Gastrocnemius medialis (tissue), 4 donors: ENCODE data around the gene PITHD1. TPM values are rescaled to one million over a fixed set of nuclear protein-coding genes. Genes with fewer than 3 reads are reported as not detected.

Experiments used
- ATAC-seq, 2 donors: fragments of 150-250 bp; one replicate each; pipeline ENCODE4 v1.9.1; 2016
- DNase-seq, 2 donors: peaks; one replicate each; pipeline ENCODE4 v3.0.0-alpha.2; 2019
- H3K27ac ChIP-seq, 4 donors: fragments of 200-600 bp; sonication (generic); 1 replicate in 1 of 4; 2 replicates in 3 of 4; pipeline ENCODE4 v1.5.1; 2016 to 2018; ENCODE audit warnings: mild to moderate bottlenecking in 2 of 4, moderate library complexity in 1 of 4
- H3K27me3 ChIP-seq, 3 donors: fragments of 200-600 bp; sonication (generic) in 2 of 3; 1 replicate in 1 of 3; 2 replicates in 2 of 3; pipeline versions ENCODE4 v1.5.1 to v1.6.0; 2016 to 2019; ENCODE audit warnings: mild to moderate bottlenecking in 1 of 3, moderate library complexity in 1 of 3
- H3K36me3 ChIP-seq, 2 donors: fragments of 200-600 bp; sonication (generic) in 1 of 2; one replicate each; pipeline ENCODE4 v1.5.1; 2017 to 2018
- H3K4me1 ChIP-seq, 2 donors: fragments of 200-600 bp; sonication (generic) in 1 of 2; one replicate each; pipeline ENCODE4 v1.5.1; 2016 to 2017; ENCODE audit warnings: mild to moderate bottlenecking in 2 of 2
- H3K4me3 ChIP-seq, 4 donors: fragments of 200-600 bp; sonication (generic) in 3 of 4; 1 replicate in 1 of 4; 2 replicates in 3 of 4; pipeline ENCODE4 v1.5.1; 2016 to 2019; ENCODE audit warnings: mild to moderate bottlenecking in 2 of 4
- H3K9me3 ChIP-seq, 3 donors: fragments of 200-600 bp; sonication (generic) in 2 of 3; 1 replicate in 1 of 3; 2 replicates in 2 of 3; pipeline ENCODE4 v1.5.1; 2016 to 2019
- POLR2A ChIP-seq, 2 donors: fragments of 450-650 bp; IDR thresholded peaks; one replicate each; pipeline ENCODE4 v1.6.1; 2017; ENCODE audit warnings: antibody characterized with exemption in 2 of 2, mild to moderate bottlenecking in 2 of 2, moderate library complexity in 2 of 2
- in situ Hi-C, 4 donors: fragments of 200-750 bp; cut with MboI; loops; one replicate each; pipeline versions ENCODE4 v1.15.0 to v1.8.0; 2017; ENCODE audit warnings: low sequenced_read_pairs in 4 of 4
- intact Hi-C: fragments of 100-400 bp; cut with DNase I; formaldehyde crosslinking; loops from one replicate; pipeline ENCODE4 v1.15.1; 2023; ENCODE audit warnings: low total_unique reads
- total RNA-seq, 4 donors: library from RNA; depleted of rRNA; stranded (reverse); fragments of >200 nt; gene quantifications; one replicate each; pipeline versions ENCODE4 v1.1.0 to v1.2.3, GENCODE V29; 2016
- TF ChIP-seq, protein P1 (sequence below), 5 experiments: fragments of 450-650 bp in 3 of 5; fragments of 200-600 bp in 2 of 5; sonication (generic) in 2 of 5; IDR thresholded peaks in 4 of 5; conservative IDR thresholded peaks in 1 of 5; 1 replicate in 4 of 5; 2 replicates in 1 of 5; pipeline ENCODE4 v1.5.1; 2016 to 2019; ENCODE audit warnings: antibody characterized with exemption in 5 of 5, mild to moderate bottlenecking in 3 of 5, moderate library complexity in 3 of 5

Gene PITHD1
- total RNA-seq, 4 donors from 2014 or later = 79.9 to 104 (median 90.3) TPM

DNA sequence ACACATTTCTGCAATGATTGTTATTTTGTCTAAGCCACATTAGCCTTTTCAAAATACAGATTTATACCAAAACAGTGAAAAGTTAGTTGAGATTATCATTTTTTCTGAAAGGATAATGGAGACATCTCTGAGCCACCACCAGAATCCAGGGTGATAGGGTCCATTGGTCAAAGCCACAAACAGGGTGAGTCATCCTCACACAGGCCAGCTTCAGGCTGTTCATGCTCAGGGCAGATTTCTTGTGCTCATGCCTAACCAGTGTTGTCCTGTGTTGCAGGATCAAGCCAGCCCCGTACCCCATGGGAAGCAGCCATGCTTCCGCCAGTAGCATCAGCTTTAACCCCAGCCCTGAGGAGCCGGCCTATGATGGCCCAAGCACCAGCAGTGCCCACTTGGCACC is 21.5 kb upstream of the PITHD1 start:
- peaks cover 7 to 87% of the 10 kb centered on the region in 2 donors for H3K36me3 ChIP-seq
- no peak overlapping the region for H3K4me3 ChIP-seq

DNA sequence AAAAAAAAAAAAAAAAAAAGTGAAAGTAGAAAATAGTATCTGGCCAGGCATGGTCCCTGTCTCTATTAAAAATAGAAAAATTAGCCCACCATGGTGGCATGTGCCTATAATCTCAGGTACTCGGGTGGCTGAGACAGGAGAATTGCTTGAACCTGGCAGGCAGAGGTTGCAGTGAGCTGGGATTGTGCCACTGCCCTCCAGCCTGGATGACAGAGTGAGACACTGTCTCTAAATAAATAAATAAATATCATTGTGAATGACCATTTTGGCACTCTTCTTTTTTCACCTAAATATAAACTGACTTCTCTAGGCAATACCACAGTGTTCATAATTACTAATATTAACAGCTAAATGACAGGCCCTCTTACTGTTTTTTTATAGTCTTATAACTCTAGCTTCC is 20.4 kb upstream of the PITHD1 start:
- no peak overlapping the region for H3K4me3 ChIP-seq
- ATAC-seq (no peak), DNase-seq (no peak)
- in situ Hi-C loops (no loop called here), intact Hi-C loops (no loop called here)
- no peak for TF ChIP-seq POLR2A (IDR thresholded peaks at IDR 0.05)
- TF ChIP-seq, protein P1, sequence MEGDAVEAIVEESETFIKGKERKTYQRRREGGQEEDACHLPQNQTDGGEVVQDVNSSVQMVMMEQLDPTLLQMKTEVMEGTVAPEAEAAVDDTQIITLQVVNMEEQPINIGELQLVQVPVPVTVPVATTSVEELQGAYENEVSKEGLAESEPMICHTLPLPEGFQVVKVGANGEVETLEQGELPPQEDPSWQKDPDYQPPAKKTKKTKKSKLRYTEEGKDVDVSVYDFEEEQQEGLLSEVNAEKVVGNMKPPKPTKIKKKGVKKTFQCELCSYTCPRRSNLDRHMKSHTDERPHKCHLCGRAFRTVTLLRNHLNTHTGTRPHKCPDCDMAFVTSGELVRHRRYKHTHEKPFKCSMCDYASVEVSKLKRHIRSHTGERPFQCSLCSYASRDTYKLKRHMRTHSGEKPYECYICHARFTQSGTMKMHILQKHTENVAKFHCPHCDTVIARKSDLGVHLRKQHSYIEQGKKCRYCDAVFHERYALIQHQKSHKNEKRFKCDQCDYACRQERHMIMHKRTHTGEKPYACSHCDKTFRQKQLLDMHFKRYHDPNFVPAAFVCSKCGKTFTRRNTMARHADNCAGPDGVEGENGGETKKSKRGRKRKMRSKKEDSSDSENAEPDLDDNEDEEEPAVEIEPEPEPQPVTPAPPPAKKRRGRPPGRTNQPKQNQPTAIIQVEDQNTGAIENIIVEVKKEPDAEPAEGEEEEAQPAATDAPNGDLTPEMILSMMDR (IDR thresholded peaks at IDR 0.05 in 4 of 5, conservative IDR thresholded peaks at IDR 0.05 in 1 of 5) = no peak
- peaks cover 7 to 80% of the 10 kb centered on the region in 2 donors for H3K36me3 ChIP-seq
- no peaks in the 10 kb centered on the region for H3K9me3 ChIP-seq
- peak overlapping the region; percentile 12 to 56 (median 34) for H3K27ac ChIP-seq
- H3K27me3 ChIP-seq = no peaks in the 10 kb centered on the region
- H3K4me1 ChIP-seq = peaks cover 49% of the 10 kb centered on the region in 2 donors

More for the DNA sequence above, 21.5 kb upstream of the PITHD1 start:
- in situ Hi-C loops (no loop called here), intact Hi-C loops (no loop called here)
- no peaks in the 10 kb centered on the region for H3K9me3 ChIP-seq
- no peaks in the 10 kb centered on the region for H3K27me3 ChIP-seq
- TF ChIP-seq, protein P1 (IDR thresholded peaks at IDR 0.05 in 4 of 5, conservative IDR thresholded peaks at IDR 0.05 in 1 of 5) = no peak
- TF ChIP-seq POLR2A (IDR thresholded peaks at IDR 0.05) = no peak
- DNase-seq (no peak), ATAC-seq (no peak)
- H3K27ac ChIP-seq = no peak overlapping the region
- H3K4me1 ChIP-seq = peaks cover 39 to 40% of the 10 kb centered on the region in 2 donors

DNA sequence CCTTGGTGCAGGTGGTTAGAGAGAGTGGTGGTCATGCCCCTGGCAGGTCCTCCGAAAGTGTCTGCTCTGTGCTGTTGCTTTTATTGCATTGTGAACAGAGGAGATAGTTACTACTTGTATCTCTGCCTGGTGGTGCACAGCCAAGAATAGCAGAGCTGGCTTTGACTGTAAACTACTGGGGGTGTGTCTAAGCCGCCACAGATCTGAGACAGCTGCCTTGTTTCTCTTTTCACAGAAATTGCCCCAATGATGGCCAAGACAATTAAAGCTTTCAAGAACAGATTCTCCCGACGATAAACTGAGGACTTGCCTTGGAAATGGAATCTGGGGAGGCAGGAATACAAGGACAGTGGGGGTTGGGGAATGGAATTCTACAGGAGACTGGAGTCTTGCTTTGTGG is 18.9 kb upstream of the PITHD1 start:
- peaks cover 62% of the 10 kb centered on the region in 2 donors for H3K4me1 ChIP-seq
- H3K27ac ChIP-seq = peak overlapping the region in 2 of 4 donors; percentile 33 to 64
- intact Hi-C loops (no loop called here), in situ Hi-C loops (no loop called here)
- H3K9me3 ChIP-seq = no peaks in the 10 kb centered on the region
- DNase-seq (no peak), ATAC-seq (no peak)
- TF ChIP-seq, protein P1 (IDR thresholded peaks at IDR 0.05 in 4 of 5, conservative IDR thresholded peaks at IDR 0.05 in 1 of 5) = no peak
- TF ChIP-seq POLR2A (IDR thresholded peaks at IDR 0.05) = no peak
- no peaks in the 10 kb centered on the region for H3K27me3 ChIP-seq
- no peak overlapping the region for H3K4me3 ChIP-seq
- peaks cover 2 to 66% of the 10 kb centered on the region in 2 donors for H3K36me3 ChIP-seq

DNA sequence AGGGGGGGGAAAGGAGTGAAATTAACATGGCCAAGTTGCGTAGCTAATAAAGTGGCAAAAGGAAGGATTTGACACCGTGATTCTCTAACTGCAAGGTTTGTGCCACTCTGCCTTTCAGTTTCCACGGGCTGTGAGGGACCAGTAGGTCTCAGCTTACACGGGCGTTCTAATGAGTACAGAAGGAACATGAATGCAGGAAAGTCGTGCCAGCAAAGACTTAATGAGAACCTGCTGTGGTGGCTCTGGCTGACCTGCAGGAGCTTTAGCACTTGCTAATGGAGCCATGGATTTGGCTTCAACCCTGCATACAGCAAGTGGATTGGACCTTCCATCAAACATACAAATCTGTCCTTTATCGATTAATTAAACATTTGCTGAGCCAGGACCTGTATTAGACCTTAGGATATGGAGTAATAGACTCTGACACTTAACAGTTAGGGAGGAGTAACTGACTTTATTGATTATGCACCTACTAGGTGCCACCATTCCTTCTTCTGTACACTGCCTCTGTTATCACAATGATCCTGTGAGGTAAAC is 15.1 kb upstream of the PITHD1 start:
- in situ Hi-C loops (no loop called here), intact Hi-C loops (no loop called here)
- ATAC-seq (peak; percentile 62 to 70), DNase-seq (peak; percentile 23 to 27)
- H3K27me3 ChIP-seq = no peaks in the 10 kb centered on the region
- TF ChIP-seq, protein P1 (IDR thresholded peaks at IDR 0.05 in 4 of 5, conservative IDR thresholded peaks at IDR 0.05 in 1 of 5) = no peak
- no peak for TF ChIP-seq POLR2A (IDR thresholded peaks at IDR 0.05)
- peaks cover 55 to 56% of the 10 kb centered on the region in 2 donors for H3K4me1 ChIP-seq
- H3K36me3 ChIP-seq = peaks cover 0 to 43% of the 10 kb centered on the region in 2 donors
- H3K9me3 ChIP-seq = no peaks in the 10 kb centered on the region
- H3K27ac ChIP-seq = peak overlapping the region in 2 of 4 donors; percentile 2
- H3K4me3 ChIP-seq = no peak overlapping the region

DNA sequence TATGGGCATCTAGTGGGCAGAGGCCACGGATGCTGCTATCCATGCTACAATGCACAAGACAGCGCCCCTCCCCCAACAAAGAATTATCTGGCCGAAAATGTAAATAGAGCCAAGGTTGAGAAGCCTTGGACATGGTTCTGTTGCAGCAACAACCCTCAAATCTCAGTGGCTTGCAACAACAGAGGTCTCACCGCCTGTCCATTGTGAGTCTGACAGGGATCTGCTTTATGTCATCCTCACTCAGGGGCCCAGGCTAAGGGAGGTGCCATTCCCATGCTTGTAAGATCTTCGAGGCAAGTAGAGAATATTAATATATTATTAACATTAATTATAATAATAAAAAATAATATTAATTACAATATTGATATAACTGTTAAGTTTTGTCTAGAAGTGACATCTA is 9.5 kb upstream of the PITHD1 start:
- no peak for ATAC-seq
- in situ Hi-C loops = no loop called here
- no peak overlapping the region for H3K27ac ChIP-seq

More for the DNA sequence above, 9.5 kb upstream of the PITHD1 start:
- Histone ChIP-seq H3K36me3 (peaks cover 0 to 10% of the 10 kb centered on the region in 2 donors), H3K27me3 (no peaks in the 10 kb centered on the region), H3K4me3 (no peak overlapping the region), H3K4me1 (peaks cover 3 to 11% of the 10 kb centered on the region in 2 donors), H3K9me3 (no peaks in the 10 kb centered on the region)
- intact Hi-C loops = no loop called here
- TF ChIP-seq POLR2A (IDR thresholded peaks at IDR 0.05) = no peak
- TF ChIP-seq, protein P1 (IDR thresholded peaks at IDR 0.05 in 4 of 5, conservative IDR thresholded peaks at IDR 0.05 in 1 of 5) = no peak
- DNase-seq = no peak
